SU-DHL-6 (cell line): ENCODE results near the gene LRRFIP2.

ENCODE experiments used
- H2AFZ ChIP-seq: fragments of 200-600 bp; sonication (generic); 2 replicates; pipeline ENCODE4 v1.6.1; 2014; ENCODE audit warnings: low read depth, mild to moderate bottlenecking, moderate library complexity, mixed read lengths, antibody characterized with exemption, low read length; ENCODE audit not compliant: severe bottlenecking
- H3F3A ChIP-seq: fragments of 200-600 bp; shearing (Covaris generic); 2 replicates; pipeline ENCODE4 v1.6.0; 2016; ENCODE audit warnings: antibody characterized with exemption, mild to moderate bottlenecking; ENCODE audit not compliant: insufficient read depth
- H3K27ac ChIP-seq: fragments of 200-600 bp; sonication (generic); 2 replicates; pipeline ENCODE4 v1.5.1; 2016; ENCODE audit warnings: low read depth, mild to moderate bottlenecking, low read length, moderate library complexity, mixed read lengths
- H3K27me3 ChIP-seq: fragments of 200-600 bp; sonication (generic), shearing (Covaris generic); 2 replicates; pipeline ENCODE4 v1.6.0; 2014; ENCODE audit warnings: mild to moderate bottlenecking, low read length
- H3K36me3 ChIP-seq: fragments of 200-600 bp; sonication (generic); 2 replicates; pipeline ENCODE4 v1.6.1; 2014; ENCODE audit warnings: mild to moderate bottlenecking, low read length, mixed read lengths
- H3K4me2 ChIP-seq: fragments of 300-600, 200-600 bp; shearing (Covaris generic), sonication (generic); 2 replicates; pipeline ENCODE4 v1.6.0; 2014; ENCODE audit warnings: low read length, low read depth, mild to moderate bottlenecking; ENCODE audit not compliant: poor library complexity, severe bottlenecking
- H3K4me3 ChIP-seq: fragments of 200-600 bp; sonication (generic); 2 replicates; pipeline ENCODE4 v1.5.1; 2014; ENCODE audit warnings: antibody characterized with exemption, low read length, mild to moderate bottlenecking, mixed read lengths; ENCODE audit not compliant: insufficient read depth, poor library complexity, severe bottlenecking
- H3K79me2 ChIP-seq: fragments of 200-600 bp; sonication (generic); 2 replicates; pipeline ENCODE4 v1.6.1; 2014; ENCODE audit warnings: mild to moderate bottlenecking, low read length, moderate library complexity; ENCODE audit not compliant: insufficient read depth
- H3K9ac ChIP-seq: fragments of 200-600 bp; sonication (generic); 2 replicates; pipeline ENCODE4 v1.7.0; 2014; ENCODE audit warnings: mild to moderate bottlenecking, low read length
- H3K9me2 ChIP-seq: fragments of 200-600 bp; sonication (generic); replicated peaks from 2 replicates; pipeline ENCODE4 v1.6.1; 2014; ENCODE audit warnings: low read length; ENCODE audit not compliant: insufficient read depth
- H3K9me3 ChIP-seq: fragments of 200-600 bp; sonication (generic); 2 replicates; pipeline ENCODE4 v1.6.1; 2014; ENCODE audit warnings: low read length, mixed read lengths; ENCODE audit not compliant: insufficient read depth
- H4K20me1 ChIP-seq: fragments of 200-600 bp; sonication (generic); 2 replicates; pipeline ENCODE4 v1.6.1; 2014; ENCODE audit warnings: low read depth, mild to moderate bottlenecking, antibody characterized with exemption, low read length, moderate library complexity, mixed read lengths
- CTCF ChIP-seq: fragments of 200-600 bp; sonication (generic); IDR thresholded peaks from one replicate; pipeline ENCODE4 v1.5.1; 2017; ENCODE audit warnings: antibody characterized with exemption, mild to moderate bottlenecking, low read length, moderate library complexity; ENCODE audit not compliant: insufficient read depth, poor library complexity, severe bottlenecking
- EZH2phosphoT487 ChIP-seq: fragments of 200-600 bp; sonication (generic), shearing (Covaris generic); conservative IDR thresholded peaks from 2 replicates; pipeline ENCODE4 v1.6.1; 2018; ENCODE audit warnings: mild to moderate bottlenecking, antibody characterized with exemption, low read length, moderate library complexity, mixed read lengths

The LRRFIP2 gene

GRCh38 chr3:37028329-37028728 is 146.1 kb downstream of the LRRFIP2 start:
- Histone ChIP-seq H3K9ac (no peak overlapping the region), H2AFZ (no peak overlapping the region), H3K79me2 (peaks cover 3% of the 10 kb centered on the region; the same call in 1 of the 2 replicates), H3K27me3 (no peaks in the 10 kb centered on the region), H3K4me3 (no peak overlapping the region), H3K36me3 (peaks cover 30% of the 10 kb centered on the region), H3K4me2 (no peak overlapping the region), H3K27ac (no peak overlapping the region), H3K9me3 (no peaks in the 10 kb centered on the region), H3F3A (no peaks in the 10 kb centered on the region), H4K20me1 (no peaks in the 10 kb centered on the region), H3K9me2 (no peaks in the 10 kb centered on the region)
- TF ChIP-seq CTCF (no peak), EZH2phosphoT487 (no peak)

- peaks cover 30% of the 10 kb centered on the region for H3K36me3 ChIP-seq
- no peak overlapping the region for H2AFZ ChIP-seq
- no peaks in the 10 kb centered on the region for H4K20me1 ChIP-seq
- no peaks in the 10 kb centered on the region for H3K27me3 ChIP-seq
- H3K27ac ChIP-seq, result no peak overlapping the region
- H3K9ac ChIP-seq, result no peak overlapping the region
- no peaks in the 10 kb centered on the region for H3F3A ChIP-seq
- TF ChIP-seq EZH2phosphoT487 (no peak), CTCF (no peak)
- H3K4me2 ChIP-seq, result no peak overlapping the region
- no peaks in the 10 kb centered on the region for H3K9me3 ChIP-seq
- peaks cover 3% of the 10 kb centered on the region; the same call in 1 of the 2 replicates for H3K79me2 ChIP-seq
- no peak overlapping the region for H3K4me3 ChIP-seq
- H3K9me2 ChIP-seq, result no peaks in the 10 kb centered on the region
Observed at GRCh38 chr3:37026851-37027250, 147.5 kb downstream of the LRRFIP2 start.

GRCh38 chr3:37025561-37026335 is 148.6 kb downstream of the LRRFIP2 start:
- Histone ChIP-seq H3K27ac (no peak overlapping the region), H3K4me3 (no peak overlapping the region), H4K20me1 (no peaks in the 10 kb centered on the region), H3F3A (no peaks in the 10 kb centered on the region), H2AFZ (no peak overlapping the region), H3K9me2 (no peaks in the 10 kb centered on the region), H3K27me3 (no peaks in the 10 kb centered on the region), H3K36me3 (peaks cover 30% of the 10 kb centered on the region), H3K9me3 (no peaks in the 10 kb centered on the region), H3K4me2 (no peak overlapping the region), H3K79me2 (peaks cover 3% of the 10 kb centered on the region; the same call in 1 of the 2 replicates), H3K9ac (no peak overlapping the region)
- TF ChIP-seq EZH2phosphoT487 (no peak), CTCF (no peak)
